ENCODE measurements around the gene HCRTR1.

Gene HCRTR1

DNA sequence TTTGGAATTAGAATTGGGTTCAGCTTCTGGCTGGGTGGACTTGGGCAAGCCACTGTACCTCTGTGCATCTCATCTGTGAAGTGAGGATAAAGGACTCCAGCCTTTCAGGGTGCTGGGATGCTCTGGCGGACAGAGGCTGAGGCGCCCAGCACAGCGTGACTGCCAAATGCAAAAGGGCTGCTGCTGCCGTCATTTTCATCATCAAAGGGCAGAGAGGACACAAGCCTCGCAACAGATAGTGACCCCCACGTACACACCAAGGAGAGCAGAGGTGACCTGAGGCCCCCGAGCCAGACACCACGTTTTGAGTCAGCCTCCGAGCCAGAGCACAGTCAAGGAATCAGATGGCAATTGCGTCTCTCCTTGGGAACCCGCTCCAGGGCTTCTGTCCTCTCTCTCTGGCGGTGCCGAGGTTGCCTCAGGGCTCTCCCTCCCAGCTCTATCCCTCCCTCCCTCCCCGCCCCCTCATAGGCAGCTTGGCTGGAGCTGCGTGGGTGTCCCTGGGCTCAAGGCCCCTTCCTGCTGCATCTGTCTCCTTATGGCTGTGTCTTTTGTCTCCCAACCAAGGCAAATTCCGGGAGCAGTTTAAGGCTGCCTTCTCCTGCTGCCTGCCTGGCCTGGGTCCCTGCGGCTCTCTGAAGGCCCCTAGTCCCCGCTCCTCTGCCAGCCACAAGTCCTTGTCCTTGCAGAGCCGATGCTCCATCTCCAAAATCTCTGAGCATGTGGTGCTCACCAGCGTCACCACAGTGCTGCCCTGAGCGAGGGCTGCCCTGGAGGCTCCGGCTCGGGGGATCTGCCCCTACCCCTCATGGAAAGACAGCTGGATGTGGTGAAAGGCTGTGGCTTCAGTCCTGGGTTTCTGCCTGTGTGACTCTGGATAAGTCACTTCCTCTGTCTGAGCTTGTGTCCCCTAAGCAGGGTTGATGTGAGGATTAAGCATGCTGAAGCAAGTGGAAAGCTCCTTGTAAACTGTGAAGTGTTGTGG is 9.0 kb downstream of the HCRTR1 start:
- DNase-seq (ENCODE audit: low spot score) = peak; percentile 49

DNA sequence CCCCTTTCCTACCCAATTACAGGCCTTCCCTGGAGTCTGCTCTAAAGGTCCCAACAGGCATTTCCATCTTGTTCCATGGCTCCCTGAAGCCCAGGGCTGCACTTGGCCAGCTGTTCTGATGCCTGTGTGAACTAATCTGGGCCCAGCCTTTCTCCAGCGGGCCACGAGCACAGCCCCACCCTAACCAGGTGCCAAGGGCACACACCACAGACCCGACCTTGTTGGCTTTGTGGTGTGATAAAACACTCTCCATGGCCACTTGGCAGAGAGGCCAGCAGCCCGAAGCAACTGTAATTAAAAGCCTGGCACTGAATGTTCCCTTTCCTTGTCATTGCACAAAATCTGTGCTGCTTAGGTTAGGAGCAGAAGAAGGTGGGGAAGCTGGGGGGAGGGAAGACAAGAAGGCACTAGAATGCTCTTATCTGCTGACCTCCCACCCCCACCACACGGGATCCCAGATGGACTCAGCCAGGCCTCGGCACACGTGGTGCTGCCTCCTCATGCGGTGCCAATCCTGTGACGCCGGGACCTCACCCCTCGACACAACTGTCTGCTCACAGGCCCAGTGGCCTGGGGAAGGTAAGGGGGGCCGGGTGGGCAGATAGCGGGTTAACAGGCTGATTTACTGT is 9.9 kb downstream of the HCRTR1 start:
- peak; percentile 40 for DNase-seq (ENCODE audit: low spot score)

DNA sequence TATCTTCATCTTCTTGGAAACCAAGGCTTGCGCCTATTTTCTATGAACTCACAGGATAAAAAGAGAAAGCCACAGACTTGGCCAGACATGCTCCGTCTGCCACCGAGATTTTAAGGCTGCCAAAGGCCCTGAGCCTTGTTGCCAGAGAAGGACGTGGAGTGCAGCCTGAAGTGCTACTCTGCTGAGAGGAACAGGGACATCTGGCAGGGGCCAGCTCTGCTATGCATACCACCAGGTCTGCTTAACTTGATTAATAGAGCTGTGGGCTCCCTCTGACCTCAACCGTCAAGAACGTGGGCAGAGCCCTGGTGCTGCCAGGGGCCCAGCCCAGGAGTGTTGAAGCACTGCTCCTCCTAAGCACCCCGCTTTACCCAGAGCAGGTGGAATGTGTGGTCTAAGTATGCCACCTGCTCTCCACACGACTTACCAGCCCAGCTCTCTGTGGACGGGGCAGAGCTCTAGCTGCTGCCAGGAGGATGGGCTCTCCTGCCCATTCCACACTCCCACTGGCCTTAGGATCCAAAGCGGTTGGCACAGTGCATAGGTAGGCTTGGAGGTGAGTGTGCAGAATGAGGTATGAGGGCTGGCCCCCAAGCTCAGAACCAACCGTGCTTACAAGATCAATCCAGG is 10.6 kb downstream of the HCRTR1 start:
- DNase-seq (ENCODE audit: low spot score) = no peak

DNA sequence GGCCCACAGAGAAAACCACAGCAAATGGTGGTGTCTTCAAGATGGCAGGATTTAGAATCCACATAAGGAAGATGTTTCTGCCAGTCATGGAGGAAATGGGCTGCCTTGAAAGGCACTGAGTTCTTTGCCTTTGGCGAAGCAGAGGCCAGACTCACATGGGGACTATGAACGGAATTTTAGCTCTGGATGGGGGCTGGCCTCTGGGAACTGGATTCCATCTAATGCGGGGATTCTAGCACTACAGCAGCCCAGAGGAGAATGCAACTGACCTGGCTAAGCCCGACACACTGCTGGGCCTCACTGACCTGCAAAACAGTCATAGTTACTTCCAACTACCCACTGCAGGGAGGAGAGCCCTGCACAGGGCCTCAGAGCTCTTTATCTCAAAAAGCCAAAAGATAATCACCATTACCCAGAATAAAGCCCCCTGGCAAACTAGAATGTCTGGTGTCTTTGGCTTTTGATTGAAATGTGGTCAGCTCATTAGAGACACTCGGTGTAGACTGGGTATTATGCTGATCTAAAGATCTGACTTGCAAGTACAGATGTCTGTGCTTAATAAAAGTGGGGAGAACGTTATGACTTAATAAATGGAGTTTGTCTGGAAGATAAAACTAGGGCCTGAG is 11.6 kb downstream of the HCRTR1 start:
- no peak for DNase-seq (ENCODE audit: low spot score)

DNA sequence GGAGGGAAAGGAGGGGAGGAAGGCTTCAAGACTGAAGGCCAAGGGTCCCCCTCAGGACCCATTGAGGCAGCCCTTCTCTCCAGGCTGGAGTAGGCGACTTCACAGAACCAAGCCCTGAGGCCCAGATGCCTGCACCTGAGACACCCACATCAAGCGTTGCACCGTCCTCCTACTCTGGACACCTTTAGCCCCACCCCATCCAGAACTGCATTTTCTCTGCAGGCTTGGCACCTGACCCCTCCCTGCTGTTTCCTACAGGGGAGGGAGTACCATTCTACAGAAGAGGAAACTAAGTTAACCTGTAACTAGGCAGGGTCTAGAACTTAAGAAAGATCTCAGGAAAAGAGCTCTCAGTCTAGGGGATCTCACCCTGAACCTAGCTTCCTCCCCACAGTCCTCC is 15.2 kb downstream of the HCRTR1 start:
- no peak for DNase-seq (ENCODE audit: low spot score)

DNA sequence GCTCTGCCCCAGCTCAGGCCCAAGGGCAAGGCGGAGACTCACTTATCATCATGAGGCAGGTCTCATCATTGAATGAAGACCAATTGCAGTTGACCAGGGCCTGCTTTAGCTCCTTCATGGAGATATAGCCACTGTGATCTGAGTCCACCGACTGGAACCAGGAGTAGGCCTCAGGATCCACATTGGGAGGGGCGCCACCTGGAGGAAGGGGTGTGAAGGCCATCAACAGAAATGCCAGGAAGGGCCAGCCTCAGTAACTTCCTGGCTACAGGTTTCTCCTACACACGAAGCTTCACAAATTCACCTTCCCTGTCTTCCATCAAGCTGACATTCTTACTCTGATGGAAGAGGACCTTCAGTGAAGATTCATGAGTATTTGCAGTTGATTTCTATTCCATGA is 15.6 kb downstream of the HCRTR1 start:
- no peak for DNase-seq (ENCODE audit: low spot score)

DNA sequence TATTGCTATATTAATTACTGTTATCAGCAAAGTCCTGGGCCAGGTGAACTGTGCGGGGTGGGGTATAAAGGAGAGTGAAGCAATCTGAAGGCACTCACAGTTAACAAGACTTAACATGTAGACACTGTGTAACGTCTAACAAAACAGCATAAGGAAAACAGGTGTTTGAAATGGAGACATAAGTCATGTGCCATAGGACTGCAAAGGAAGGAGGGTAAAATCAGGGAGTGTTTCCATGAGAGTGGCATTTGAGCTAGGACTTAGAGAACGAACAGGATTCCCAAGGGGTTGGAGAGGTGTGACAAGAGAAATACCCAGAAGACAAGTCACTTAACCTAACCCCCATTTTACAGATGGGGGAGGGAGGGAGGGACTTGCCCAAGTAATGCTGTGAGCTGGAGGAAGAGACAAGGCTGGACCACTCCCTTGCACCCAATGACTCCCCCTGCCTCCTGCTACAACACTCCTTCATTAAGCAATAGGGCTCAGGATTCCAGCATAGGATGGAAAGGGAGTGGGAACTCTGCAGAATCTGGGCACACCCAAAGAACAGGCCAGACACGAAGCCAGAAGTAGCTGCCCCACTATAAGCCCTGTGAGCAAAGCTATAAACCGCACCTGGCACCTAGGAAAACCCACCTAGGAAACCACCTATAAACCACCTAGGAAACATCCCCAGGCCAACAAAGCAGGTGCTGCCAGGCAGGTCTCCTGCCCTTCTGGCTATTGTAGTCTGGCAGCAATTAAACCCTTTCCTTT is 20.6 kb downstream of the HCRTR1 start:
- DNase-seq (ENCODE audit: low spot score) = no peak

DNA sequence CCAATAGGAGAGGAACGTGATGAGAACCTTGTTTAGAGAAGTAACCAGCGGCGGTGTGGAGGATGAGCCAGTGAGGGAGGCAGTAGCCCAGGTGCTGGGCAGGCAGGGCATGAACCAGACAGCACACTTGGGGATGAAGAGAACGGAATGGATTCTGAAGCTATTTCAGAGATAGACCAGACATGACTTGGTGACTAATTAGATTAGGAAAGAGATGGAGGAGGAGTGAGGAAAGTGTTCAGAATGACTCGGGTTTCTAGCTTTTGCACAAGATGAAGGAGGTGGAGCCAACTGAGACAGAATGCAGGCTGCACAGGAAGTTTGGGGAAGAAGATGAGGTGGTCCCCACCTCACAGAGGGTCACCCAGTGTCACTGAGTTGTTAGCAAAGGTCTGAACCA is 22.1 kb downstream of the HCRTR1 start:
- DNase-seq (ENCODE audit: low spot score) = no peak

DNA sequence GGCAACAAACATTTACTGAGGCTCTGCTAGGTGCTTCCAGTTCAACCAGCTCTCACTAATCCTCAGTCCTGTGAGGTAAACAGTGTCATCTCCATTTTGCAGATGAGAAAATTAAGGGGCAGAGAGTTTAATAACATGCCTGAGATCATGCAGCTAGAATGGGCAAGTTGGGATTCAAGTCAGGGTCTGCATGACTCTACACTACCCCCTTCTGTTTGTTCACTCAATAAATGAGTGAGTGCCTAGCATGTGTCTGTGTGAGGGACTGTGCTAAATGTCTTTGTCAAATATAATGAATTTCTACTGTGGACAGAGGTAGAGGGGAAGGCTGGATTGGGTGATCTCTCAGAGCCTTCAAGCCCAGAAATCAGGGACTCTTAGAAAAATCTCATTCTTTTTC is 22.7 kb downstream of the HCRTR1 start:
- no peak for DNase-seq (ENCODE audit: low spot score)

DNA sequence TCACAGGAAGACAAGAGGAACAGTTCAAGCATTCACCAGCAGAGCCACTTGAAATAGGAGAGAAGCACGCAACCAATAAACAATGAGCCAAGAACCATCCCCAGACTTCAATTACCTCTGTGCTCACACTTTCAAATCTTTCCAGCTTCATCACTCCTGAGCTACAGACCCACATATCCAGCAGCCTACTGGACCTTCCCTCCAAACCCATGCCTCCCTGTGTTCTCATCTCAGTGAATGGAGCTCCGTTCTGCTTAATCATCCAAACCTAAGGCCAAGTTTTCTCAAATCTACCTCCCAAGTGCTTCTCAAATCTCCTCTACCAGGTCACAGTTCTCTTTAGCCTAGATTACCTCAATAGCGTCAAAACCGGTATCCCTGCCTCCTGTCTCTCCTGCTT is 23.5 kb downstream of the HCRTR1 start:
- no peak for DNase-seq (ENCODE audit: low spot score)

DNA sequence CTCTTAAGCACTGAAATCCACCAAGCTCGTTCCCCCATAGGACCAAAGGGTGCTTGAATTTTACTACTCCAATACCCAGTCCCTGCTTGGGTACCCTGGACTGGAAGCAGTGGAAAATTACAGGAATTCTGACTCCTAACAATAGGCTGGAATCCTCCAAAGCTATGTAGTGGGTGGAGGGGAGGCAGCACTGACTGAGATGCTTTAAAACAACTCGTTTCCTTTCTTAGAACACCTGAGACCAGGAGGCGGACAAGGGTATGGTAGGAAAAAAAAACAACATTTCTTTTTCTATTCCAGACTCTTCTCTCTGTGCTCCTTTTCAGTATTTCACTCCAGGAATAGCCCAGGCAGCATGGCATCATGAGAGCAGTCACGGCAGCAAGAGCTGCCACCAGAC is 24.9 kb downstream of the HCRTR1 start:
- no peak for DNase-seq (ENCODE audit: low spot score)

DNA sequence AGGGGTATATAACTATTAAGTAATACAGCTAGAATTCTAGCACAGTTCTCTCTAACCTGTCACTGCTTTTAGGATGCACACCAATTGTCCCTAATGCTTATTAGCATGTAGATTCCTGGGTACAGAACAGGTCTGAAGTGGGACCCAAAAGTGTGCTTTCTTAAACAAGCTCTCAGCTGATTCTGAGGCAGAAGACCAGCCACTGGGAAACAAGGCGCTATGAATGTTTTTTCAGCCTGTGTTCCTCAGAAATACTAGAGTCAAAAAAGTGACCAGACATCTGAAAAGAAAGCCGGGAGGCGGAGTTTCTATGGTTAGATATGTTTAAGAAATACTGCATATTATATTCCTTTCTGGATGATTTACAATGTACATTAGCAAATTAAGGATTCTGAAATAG is 25.4 kb downstream of the HCRTR1 start:
- DNase-seq (ENCODE audit: low spot score) = no peak

DNA sequence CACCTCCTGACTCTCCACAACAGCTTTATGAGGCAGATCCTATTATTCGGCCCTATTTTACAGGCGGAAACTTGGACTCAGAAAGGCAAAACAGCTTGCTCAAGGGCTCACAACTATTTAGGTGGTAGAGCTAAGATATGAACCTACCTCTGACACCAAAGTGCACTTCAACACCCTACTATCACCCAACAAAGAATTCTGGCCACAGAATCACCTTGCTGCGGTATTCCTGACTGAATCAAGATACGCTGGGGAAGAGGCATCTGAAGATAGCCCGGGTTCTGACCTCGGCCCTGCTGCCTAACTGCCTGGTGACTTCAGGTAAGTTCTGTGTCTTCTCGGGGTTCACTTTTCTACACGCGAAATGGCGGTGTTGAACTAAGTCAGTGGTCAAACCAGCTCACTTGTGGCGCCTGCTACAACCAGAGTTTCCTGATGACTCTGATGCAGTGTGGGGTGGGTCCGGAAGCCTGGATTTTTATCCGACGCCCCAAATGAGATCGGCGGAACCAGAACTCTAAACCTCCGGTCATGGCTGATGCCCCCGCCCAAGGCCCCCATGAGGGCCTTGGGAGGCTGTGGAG is 26.6 kb downstream of the HCRTR1 start:
- no peak for DNase-seq (ENCODE audit: low spot score)

DNA sequence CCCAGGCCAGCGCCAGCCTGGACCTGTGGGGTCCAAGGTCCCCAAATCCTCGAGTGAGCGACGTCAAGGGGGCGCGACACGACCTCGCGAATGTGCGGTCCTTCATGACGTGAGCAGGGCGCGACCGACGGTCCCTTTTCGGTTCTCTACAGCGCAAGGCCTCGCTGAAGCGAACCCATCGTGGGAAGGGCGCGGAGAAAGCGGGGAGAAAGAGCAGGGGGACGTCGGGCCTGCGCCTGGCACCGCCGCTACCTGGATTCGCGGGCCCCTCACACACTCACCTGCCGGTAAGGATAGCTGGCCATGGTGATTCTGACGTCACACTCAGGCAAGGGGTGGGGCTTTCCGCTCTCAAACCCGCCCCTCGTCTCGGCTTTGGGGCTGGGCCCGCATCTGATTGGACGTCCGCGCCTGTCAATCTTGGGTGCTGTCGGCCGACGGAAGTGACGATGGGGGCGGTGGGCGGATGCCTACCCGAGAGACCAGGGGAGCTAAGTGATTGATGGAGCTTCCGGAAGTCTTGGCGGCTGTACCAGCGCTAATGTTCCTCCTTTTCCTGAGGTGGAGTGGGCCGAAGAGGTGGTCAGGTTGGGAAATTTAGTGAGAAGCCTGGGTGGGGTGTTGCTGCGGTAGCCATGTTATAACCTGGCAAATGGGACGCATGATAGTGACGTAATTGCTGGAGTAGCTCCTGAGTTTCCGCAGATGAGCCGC is 27.2 kb downstream of the HCRTR1 start, which contains the start of gene PEF1:
Gene PEF1 (minus strand): TSS at position 317 of the 714 bp plus-strand sequence. CDS start 12 bp downstream, at position 305.
- peak; percentile 99 for DNase-seq (ENCODE audit: low spot score)

DNA sequence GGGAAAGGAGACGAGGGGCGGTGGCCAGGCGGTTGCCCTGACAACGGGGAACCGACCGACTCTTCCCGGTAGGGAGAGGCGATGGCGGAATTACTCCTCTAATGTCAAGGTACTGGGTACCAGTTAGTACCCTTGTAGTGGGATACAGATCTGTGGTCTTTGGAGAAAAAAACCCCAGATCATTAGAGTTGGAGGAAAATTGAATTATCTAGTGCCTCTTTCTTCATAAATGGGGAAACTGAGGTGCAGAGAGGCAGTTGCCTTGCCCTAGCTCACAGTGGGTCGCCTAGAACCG is 27.7 kb downstream of the HCRTR1 start:
- no peak for DNase-seq (ENCODE audit: low spot score)

DNA sequence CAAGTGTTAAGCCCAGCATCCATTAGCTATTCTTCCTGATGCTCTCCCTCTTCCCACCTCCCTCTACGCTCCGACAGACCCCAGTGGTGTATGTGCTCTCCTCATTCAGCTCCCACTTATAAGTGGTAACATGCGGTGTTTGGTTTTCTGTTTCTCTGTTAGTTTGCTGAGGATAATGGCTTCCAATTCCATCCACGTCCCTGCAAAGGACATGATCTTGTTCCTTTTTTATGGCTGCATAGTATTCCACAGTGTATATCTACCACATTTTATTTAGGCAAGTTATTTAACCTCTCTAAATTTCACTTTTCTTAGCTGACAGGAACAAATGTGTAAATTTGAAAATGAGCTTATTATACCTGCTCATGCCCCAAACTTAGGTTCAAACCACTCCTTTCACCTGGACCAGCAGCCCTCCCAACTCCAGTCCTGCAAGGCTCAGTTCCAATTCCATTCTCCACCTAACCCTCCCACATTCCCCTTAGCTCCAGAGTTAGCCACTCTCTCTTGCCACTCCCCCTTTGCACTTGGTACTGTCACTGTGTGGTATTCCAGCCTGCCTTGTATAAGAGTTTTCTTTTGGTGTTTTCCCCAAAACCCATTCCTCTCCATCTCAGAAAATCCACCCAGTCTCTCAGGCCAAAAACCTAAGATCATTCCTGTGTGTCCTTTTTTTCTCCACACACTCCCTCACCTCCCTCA is 28.9 kb downstream of the HCRTR1 start:
- no peak for DNase-seq (ENCODE audit: low spot score)

DNA sequence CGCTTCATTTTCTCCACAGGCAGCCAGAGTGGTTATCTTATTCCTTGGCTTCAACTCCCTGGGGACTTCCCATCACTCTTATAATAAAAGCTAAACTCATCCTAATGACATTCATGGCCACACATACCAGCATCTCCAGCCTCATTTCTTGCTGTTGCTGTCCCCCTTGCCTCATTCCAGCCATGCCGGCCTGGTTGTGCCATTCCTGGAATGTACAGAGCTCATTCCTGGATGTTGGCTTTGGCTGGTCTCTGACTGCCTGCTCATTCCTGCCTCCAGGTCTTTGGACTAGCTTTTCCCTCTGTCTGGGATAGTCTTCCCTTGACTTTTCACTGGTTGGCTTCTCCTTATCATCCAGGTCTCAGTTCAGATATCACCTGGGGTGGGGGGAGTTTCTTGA is 29.6 kb downstream of the HCRTR1 start:
- DNase-seq (ENCODE audit: low spot score) = no peak

DNA sequence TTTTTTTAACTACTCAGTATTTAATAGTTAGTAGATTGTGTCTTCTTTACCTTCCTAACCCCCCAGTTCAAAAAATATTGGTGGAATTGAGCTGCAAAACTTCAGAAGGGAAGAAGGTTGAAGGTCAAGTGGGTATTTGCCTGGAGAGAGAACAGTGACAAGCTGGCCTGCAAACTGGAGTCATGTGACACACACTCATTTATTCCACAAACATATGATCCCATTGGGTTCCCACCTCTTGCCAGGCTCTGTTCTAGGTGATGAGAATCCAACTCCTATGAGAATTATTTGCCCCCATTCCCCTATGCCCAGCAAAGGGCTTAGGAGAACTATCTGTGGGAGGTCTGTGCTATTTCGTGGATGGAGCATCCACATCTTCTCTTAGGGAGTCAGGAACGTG is 30.7 kb downstream of the HCRTR1 start:
- no peak for DNase-seq (ENCODE audit: low spot score)

DNA sequence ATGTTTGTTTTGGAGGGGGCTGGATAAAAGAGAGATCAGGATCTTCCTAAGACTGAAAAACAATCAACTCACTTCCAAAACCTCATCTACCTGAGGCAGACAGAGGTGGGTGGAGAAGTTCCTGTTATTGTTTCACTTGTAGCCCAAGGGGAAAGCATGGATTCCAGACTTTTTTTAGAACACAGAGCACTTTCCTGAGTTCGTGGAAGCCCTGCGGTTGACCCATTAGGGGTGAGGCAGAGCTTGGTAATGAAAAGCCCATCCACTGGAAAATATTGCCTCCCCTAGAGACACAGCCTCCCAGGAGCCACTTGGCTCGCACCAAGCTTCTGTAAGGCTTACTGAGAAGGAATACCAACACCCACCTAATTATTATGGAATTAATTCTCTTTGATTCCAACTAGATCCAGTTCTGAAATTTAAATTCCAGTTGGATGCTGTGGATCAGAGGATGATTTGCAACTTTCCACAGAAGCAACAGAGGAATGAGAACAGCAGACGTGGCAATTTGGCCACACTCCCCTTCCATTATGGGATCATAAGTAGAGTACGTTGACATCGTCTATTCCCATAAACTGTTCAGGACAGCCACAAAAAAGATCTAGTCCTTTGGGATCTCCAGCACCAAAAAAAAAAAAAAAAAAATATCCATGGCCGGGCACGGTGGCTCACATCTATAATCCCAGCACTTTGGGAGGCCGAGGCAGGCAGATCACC is 31.3 kb downstream of the HCRTR1 start:
- DNase-seq (ENCODE audit: low spot score) = no peak

All from ecto neural progenitor cell (in vitro differentiated cells).